Ishikawa (cell line): Measurements from ENCODE around the gene SUV39H1.

Experiments used
- CEBPB ChIP-seq: IDR thresholded peaks from 2 replicates; pipeline ENCODE4 v1.6.1; 2012
- CREB1 ChIP-seq: IDR thresholded peaks from 2 replicates; pipeline ENCODE4 v1.6.1; 2012; ENCODE audit warnings: low read depth
- EGR1 ChIP-seq: IDR thresholded peaks from 2 replicates; pipeline ENCODE4 v1.6.1; 2012
- EP300 ChIP-seq: IDR thresholded peaks from 2 replicates; pipeline ENCODE4 v1.6.1; 2012; ENCODE audit warnings: borderline replicate concordance
- FOXM1 ChIP-seq: IDR thresholded peaks from 2 replicates; pipeline ENCODE4 v1.6.1; 2012; ENCODE audit warnings: low read depth, borderline replicate concordance
- MAX ChIP-seq: IDR thresholded peaks from 2 replicates; pipeline ENCODE4 v1.6.1; 2012
- NFIC ChIP-seq: IDR thresholded peaks from 2 replicates; pipeline ENCODE4 v1.6.1; 2012
- RAD21 ChIP-seq: IDR thresholded peaks from 2 replicates; pipeline ENCODE4 v1.6.1; 2012; ENCODE audit warnings: low read depth
- REST ChIP-seq: IDR thresholded peaks from 2 replicates; pipeline ENCODE4 v1.6.1; 2012; ENCODE audit warnings: low read depth, mild to moderate bottlenecking
- TAF1 ChIP-seq: IDR thresholded peaks from 2 replicates; pipeline ENCODE4 v1.6.1; 2012; ENCODE audit warnings: low read depth, mild to moderate bottlenecking
- TCF12 ChIP-seq: IDR thresholded peaks from 2 replicates; pipeline ENCODE4 v1.6.1; 2012; ENCODE audit warnings: low read depth
- TEAD4 ChIP-seq: IDR thresholded peaks from 2 replicates; pipeline ENCODE4 v1.6.1; 2012
- USF1 ChIP-seq: IDR thresholded peaks from 2 replicates; pipeline ENCODE4 v1.6.1; 2012
- YY1 ChIP-seq: IDR thresholded peaks from 2 replicates; pipeline ENCODE4 v1.6.1; 2012; ENCODE audit warnings: low read depth
- ZBTB7A ChIP-seq: IDR thresholded peaks from 2 replicates; pipeline ENCODE4 v1.6.1; 2012; ENCODE audit warnings: low read depth

SUV39H1 gene

GRCh38 chrX:48681539-48682183 is 14.9 kb upstream of the SUV39H1 start:
- TF ChIP-seq NFIC: no peak
- TF ChIP-seq FOXM1: no peak
- no peak for TF ChIP-seq TCF12
- TF ChIP-seq YY1: no peak
- no peak for TF ChIP-seq TAF1
- no peak for TF ChIP-seq TEAD4

- TF ChIP-seq ZBTB7A (no peak), FOXM1 (no peak), TEAD4 (no peak), MAX (no peak), TAF1 (no peak), TCF12 (no peak)
Observed at GRCh38 chrX:48683411-48683982, 13.0 kb upstream of the SUV39H1 start, which contains the start of gene WAS. Gene WAS, plus strand, starts transcription at chrX:48683799. Its CDS starts 55 bp downstream, at chrX:48683854.

GRCh38 chrX:48684134-48684533 is 12.4 kb upstream of the SUV39H1 start:
- TF ChIP-seq TAF1: no peak
- no peak for TF ChIP-seq CEBPB

- TF ChIP-seq MAX (no peak), EP300 (no peak), CREB1 (no peak)
Observed at GRCh38 chrX:48685416-48685815, 11.1 kb upstream of the SUV39H1 start.

- no peak for TF ChIP-seq EP300
- no peak for TF ChIP-seq MAX
- TF ChIP-seq USF1: no peak
- no peak for TF ChIP-seq TEAD4
- TF ChIP-seq TAF1: no peak
- TF ChIP-seq RAD21: no peak
- TF ChIP-seq EGR1: no peak
- TF ChIP-seq CEBPB: no peak
- TF ChIP-seq TCF12: no peak
- no peak for TF ChIP-seq FOXM1
- no peak for TF ChIP-seq ZBTB7A
- no peak for TF ChIP-seq CREB1
- no peak for TF ChIP-seq NFIC
- no peak for TF ChIP-seq REST
- no peak for TF ChIP-seq YY1
Observed at GRCh38 chrX:48688531-48689150, 7.9 kb upstream of the SUV39H1 start.

- no peak for TF ChIP-seq RAD21
- no peak for TF ChIP-seq EP300
- TF ChIP-seq TEAD4: no peak
- TF ChIP-seq FOXM1: no peak
- no peak for TF ChIP-seq TAF1
- TF ChIP-seq MAX: no peak
- no peak for TF ChIP-seq ZBTB7A
- no peak for TF ChIP-seq TCF12
- TF ChIP-seq REST: no peak
- TF ChIP-seq CREB1: no peak
- TF ChIP-seq EGR1: no peak
- TF ChIP-seq USF1: no peak
- TF ChIP-seq YY1: no peak
- TF ChIP-seq CEBPB: no peak
- TF ChIP-seq NFIC: no peak
Observed at GRCh38 chrX:48689208-48689920, 7.2 kb upstream of the SUV39H1 start.
